IMR-90 (cell line): ENCODE measurements around the gene ITGA6. TPM values are rescaled to one million over a fixed set of nuclear protein-coding genes. Genes with fewer than 3 reads are reported as not detected.

Experiments used
- ATAC-seq: fragments of 200-7000 bp; cut with Tn5 transposase; 2 replicates; pipeline ENCODE4 v1.9.1; 2020; ENCODE audit warnings: low read depth, mild to moderate bottlenecking, moderate library complexity
- BruUV-seq: library from RNA; stranded (reverse); fragments of 400-500 nt; replicated peaks from 2 replicates; lab custom pipeline; 2021; lab: Mats Ljungman, UMichigan
- CTCF ChIA-PET: fragments of 300-600 bp; formaldehyde crosslinking; extraction: SDS; loops from one replicate; lab custom pipeline; 2021; ENCODE audit warnings: antibody characterized with exemption; lab: Yijun Ruan, JAX
- POLR2A ChIA-PET: fragments of 300-600 bp; sonication (Branson Sonifier 250); formaldehyde crosslinking; loops from one replicate; lab custom pipeline; 2022; ENCODE audit warnings: antibody characterized with exemption; ENCODE audit not compliant: unreplicated experiment; lab: Charles Lee
- DNase-seq: peaks from one replicate; pipeline ENCODE4 v3.0.0; 2013
- H2AFZ ChIP-seq: replicated peaks from 2 replicates; pipeline ENCODE3; 2013; ENCODE audit warnings: low read length, mild to moderate bottlenecking; ENCODE audit not compliant: poor library complexity
- H2AK5ac ChIP-seq: 2 replicates; pipeline ENCODE4 v1.6.1; 2013; ENCODE audit warnings: low read depth, low read length, inconsistent platforms
- H2AK9ac ChIP-seq: replicated peaks from 2 replicates; pipeline ENCODE3; 2013; ENCODE audit warnings: mild to moderate bottlenecking, low read depth, low read length, moderate library complexity; ENCODE audit not compliant: poor library complexity
- H2BK120ac ChIP-seq: 2 replicates; pipeline ENCODE4 v1.6.1; 2013; ENCODE audit warnings: low read depth, low read length, inconsistent platforms
- H2BK15ac ChIP-seq: 3 replicates; pipeline ENCODE4 v1.6.1; 2013; ENCODE audit warnings: low read depth, low read length, inconsistent platforms
- H2BK20ac ChIP-seq: 2 replicates; pipeline ENCODE4 v1.6.1; 2013; ENCODE audit warnings: low read depth, mild to moderate bottlenecking, inconsistent platforms, low read length, moderate library complexity
- H2BK5ac ChIP-seq: 2 replicates; pipeline ENCODE4 v1.6.1; 2013; ENCODE audit warnings: mild to moderate bottlenecking, low read depth, low read length, inconsistent platforms; ENCODE audit not compliant: poor library complexity, severe bottlenecking
- H3K14ac ChIP-seq: replicated peaks from 2 replicates; pipeline ENCODE4 v1.6.1; 2013; ENCODE audit warnings: low read depth, low read length, inconsistent platforms
- H3K18ac ChIP-seq: 2 replicates; pipeline ENCODE4 v1.6.1; 2013; ENCODE audit warnings: low read depth, low read length, control low read depth
- H3K23ac ChIP-seq: 2 replicates; pipeline ENCODE4 v1.6.1; 2013; ENCODE audit warnings: low read depth, low read length, inconsistent platforms
- H3K27ac ChIP-seq: 2 replicates; pipeline ENCODE4 v1.5.1; 2013; ENCODE audit warnings: mild to moderate bottlenecking, control low read depth, low read length; ENCODE audit not compliant: insufficient read depth
- H3K27me3 ChIP-seq: 2 replicates; pipeline ENCODE4 v1.6.1; 2013; ENCODE audit warnings: low read length; ENCODE audit not compliant: control insufficient read depth, insufficient read depth
- H3K36me3 ChIP-seq: 2 replicates; pipeline ENCODE4 v1.6.1; 2013; ENCODE audit warnings: low read length, mixed read lengths; ENCODE audit not compliant: control insufficient read depth, insufficient read depth
- H3K4ac ChIP-seq: 2 replicates; pipeline ENCODE4 v1.6.1; 2013; ENCODE audit warnings: low read depth, low read length, inconsistent platforms
- H3K4me1 ChIP-seq: 2 replicates; pipeline ENCODE4 v1.6.1; 2013; ENCODE audit warnings: low read length, mixed read lengths; ENCODE audit not compliant: control insufficient read depth, insufficient read depth
- H3K4me2 ChIP-seq: 2 replicates; pipeline ENCODE4 v1.6.1; 2013; ENCODE audit warnings: low read depth, mild to moderate bottlenecking, control low read depth, low read length, moderate library complexity
- H3K4me3 ChIP-seq: 2 replicates; pipeline ENCODE4 v1.5.1; 2013; ENCODE audit warnings: low read depth, mild to moderate bottlenecking, control low read depth, low read length, moderate library complexity; ENCODE audit not compliant: insufficient read depth
- H3K56ac ChIP-seq: 2 replicates; pipeline ENCODE4 v1.6.1; 2013; ENCODE audit warnings: low read length, inconsistent platforms; ENCODE audit not compliant: insufficient read depth; ENCODE audit errors: extremely low read depth
- H3K79me1 ChIP-seq, 2 experiments: 2 replicates each; pipeline ENCODE4 v1.6.1; 2013; ENCODE audit warnings: low read length in 2 of 2, inconsistent platforms in 1 of 2, low read depth in 1 of 2
- H3K9ac ChIP-seq: 2 replicates; pipeline ENCODE4 v1.6.1; 2013; ENCODE audit warnings: low read depth, low read length, control low read depth
- H3K9me1 ChIP-seq: 2 replicates; pipeline ENCODE4 v1.6.1; 2013; ENCODE audit warnings: low read length, inconsistent platforms; ENCODE audit not compliant: insufficient read depth
- H3K9me3 ChIP-seq: 2 replicates; pipeline ENCODE4 v1.6.1; 2013; ENCODE audit warnings: low read length; ENCODE audit not compliant: control insufficient read depth, insufficient read depth
- H4K20me1 ChIP-seq: 2 replicates; pipeline ENCODE4 v1.6.1; 2013; ENCODE audit warnings: low read length, inconsistent platforms; ENCODE audit not compliant: insufficient read depth
- H4K5ac ChIP-seq: 2 replicates; pipeline ENCODE4 v1.6.1; 2013; ENCODE audit warnings: mild to moderate bottlenecking, low read depth, low read length, control low read depth
- H4K8ac ChIP-seq, 2 experiments: 2 replicates each; pipeline ENCODE4 v1.6.1; 2013; ENCODE audit warnings: low read depth in 2 of 2, low read length in 2 of 2, control low read depth in 1 of 2, inconsistent platforms in 1 of 2
- H4K91ac ChIP-seq: 2 replicates; pipeline ENCODE4 v1.6.1; 2013; ENCODE audit warnings: low read depth, low read length, inconsistent platforms; ENCODE audit not compliant: insufficient read depth
- MAZ ChIP-seq: IDR thresholded peaks from 2 replicates; pipeline ENCODE4 v1.6.1; 2012; ENCODE audit warnings: low read depth, mild to moderate bottlenecking, low read length, improper control_type of control experiment, moderate library complexity, borderline replicate concordance
- WGBS, 2 experiments: methylation state at CpG; one replicate each; pipeline versions ENCODE4 v1.1.5 to v1.1.7; 2013; ENCODE audit warnings: missing lambda C conversion rate in 2 of 2; ENCODE audit not compliant: insufficient read length in 1 of 2; ENCODE audit errors: extremely low coverage in 2 of 2; 5-methylcytosine and 5-hydroxymethylcytosine counted together
- dilution Hi-C: fragments of 300-500 bp; cut with HindIII; formaldehyde crosslinking; loops from one replicate; pipeline ENCODE4 v1.14.3; 2018; ENCODE audit warnings: low sequenced_read_pairs; ENCODE audit not compliant: unreplicated experiment
- in situ Hi-C: fragments of 300-500 bp; cut with MboI; formaldehyde crosslinking; loops from 3 replicates; pipeline ENCODE4 v1.14.3; 2019; ENCODE audit warnings: low sequenced_read_pairs, inconsistent platforms, mixed read lengths
- intact Hi-C: fragments of 100-400 bp; cut with micrococcal nuclease; formaldehyde crosslinking; loops from 2 replicates; pipeline ENCODE4 v1.10.0; 2022
- polyA plus RNA-seq, 3 experiments: library from polyadenylated mRNA; depleted of rRNA; stranded (reverse); fragments of >200 nt; gene quantifications; 2 replicates each; pipeline ENCODE4 v1.2.3, GENCODE V29; 2012; ENCODE audit warnings: low replicate concordance in 1 of 3
- total RNA-seq: library from RNA; depleted of rRNA; stranded (reverse); fragments of >200 nt; gene quantifications from 2 replicates; pipeline ENCODE4 v1.2.3, GENCODE V29; 2012
- TF ChIP-seq, protein P1 (sequence below): conservative IDR thresholded peaks from 2 replicates; pipeline ENCODE4 v1.5.1; 2012; ENCODE audit warnings: mild to moderate bottlenecking, low read depth, low read length, improper control_type of control experiment

The ITGA6 gene
- total and polyA plus RNA-seq, 2 of the 4 experiments (the other 2 are of a cell fraction), result 12.5 to 43.9 TPM

DNA sequence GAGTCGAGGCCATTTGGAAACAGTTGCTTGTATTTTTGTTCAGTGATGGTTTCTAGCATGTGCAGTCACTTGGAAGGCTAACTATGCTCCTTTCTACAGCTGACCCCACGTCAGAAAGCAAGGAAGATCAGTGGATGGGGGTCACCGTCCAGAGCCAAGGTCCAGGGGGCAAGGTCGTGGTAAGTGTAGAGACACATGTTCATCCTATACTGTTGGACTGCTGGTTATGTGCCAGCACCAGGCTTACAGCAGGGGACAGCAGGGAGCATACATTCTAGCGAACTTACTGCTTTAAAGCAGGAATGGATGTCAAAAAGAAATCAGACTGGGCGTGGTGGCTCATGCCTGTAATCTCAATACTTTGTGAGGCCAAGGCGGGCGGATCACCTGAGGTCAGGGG lies 40.0 kb downstream of the ITGA6 start:
- Histone ChIP-seq H3K18ac (no peak overlapping the region), H4K91ac (peak overlapping the region; percentile 11; the same call in 1 of the 2 replicates), H2AK5ac (peak overlapping the region; percentile 56; the same call in 1 of the 2 replicates), H4K5ac (no peak overlapping the region), H3K14ac (no peak overlapping the region), H2BK5ac (no peak overlapping the region), H3K4me1 (no peaks in the 10 kb centered on the region), H3K9ac (no peak overlapping the region), H3K79me1 (peaks cover 17 to 23% of the 10 kb centered on the region in 2 experiments; a peak in 3 of 4 replicates), H3K4ac (peak overlapping the region; percentile 35; the same call in 1 of the 2 replicates), H4K20me1 (no peaks in the 10 kb centered on the region), H3K4me2 (no peak overlapping the region), H3K9me3 (no peaks in the 10 kb centered on the region), H2AFZ (peak overlapping the region; percentile 43), H3K36me3 (peaks cover 2% of the 10 kb centered on the region; the same call in 1 of the 2 replicates), H3K4me3 (no peak overlapping the region), H3K9me1 (no peaks in the 10 kb centered on the region), H3K23ac (no peak overlapping the region), H2AK9ac (peak overlapping the region; percentile 33), H3K27me3 (no peaks in the 10 kb centered on the region), H3K56ac (no peak overlapping the region), H2BK120ac (no peak overlapping the region), H3K27ac (no peak overlapping the region), H4K8ac (no peak overlapping the region), H2BK15ac (no peak overlapping the region), H2BK20ac (no peak overlapping the region)
- POLR2A ChIA-PET, result no interaction called here
- no TSS peak for BruUV-seq
- CTCF ChIA-PET, result interaction anchor here (0.6 to 2.3 kb wide), 5 partner anchors 9 to 308 kb away, joined by 3 to 8 read pairs (median 4); no protein-coding TSS in a partner anchor
- intact Hi-C loops (loop anchor here (5.0 to 10.0 kb wide), 4 partner anchors 340 to 1493 kb away; partner anchors contain the start of gene DLX2), in situ Hi-C loops (loop anchor here (10.0 to 25.0 kb wide), 3 partner anchors 655 to 893 kb away; no protein-coding TSS in a partner anchor), dilution Hi-C loops (no loop called here)
- whole genome bisulfite sequencing, 2 experiments, result 100% methylated on average over 1 of the region's 8 CpGs; no CpG with 5 or more reads in 1 of the 2 experiments
- no peak for ATAC-seq
- DNase-seq, result no peak
- TF ChIP-seq, protein P1, sequence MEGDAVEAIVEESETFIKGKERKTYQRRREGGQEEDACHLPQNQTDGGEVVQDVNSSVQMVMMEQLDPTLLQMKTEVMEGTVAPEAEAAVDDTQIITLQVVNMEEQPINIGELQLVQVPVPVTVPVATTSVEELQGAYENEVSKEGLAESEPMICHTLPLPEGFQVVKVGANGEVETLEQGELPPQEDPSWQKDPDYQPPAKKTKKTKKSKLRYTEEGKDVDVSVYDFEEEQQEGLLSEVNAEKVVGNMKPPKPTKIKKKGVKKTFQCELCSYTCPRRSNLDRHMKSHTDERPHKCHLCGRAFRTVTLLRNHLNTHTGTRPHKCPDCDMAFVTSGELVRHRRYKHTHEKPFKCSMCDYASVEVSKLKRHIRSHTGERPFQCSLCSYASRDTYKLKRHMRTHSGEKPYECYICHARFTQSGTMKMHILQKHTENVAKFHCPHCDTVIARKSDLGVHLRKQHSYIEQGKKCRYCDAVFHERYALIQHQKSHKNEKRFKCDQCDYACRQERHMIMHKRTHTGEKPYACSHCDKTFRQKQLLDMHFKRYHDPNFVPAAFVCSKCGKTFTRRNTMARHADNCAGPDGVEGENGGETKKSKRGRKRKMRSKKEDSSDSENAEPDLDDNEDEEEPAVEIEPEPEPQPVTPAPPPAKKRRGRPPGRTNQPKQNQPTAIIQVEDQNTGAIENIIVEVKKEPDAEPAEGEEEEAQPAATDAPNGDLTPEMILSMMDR, result peak; percentile 18; the same call in 1 of the 2 replicates
- TF ChIP-seq MAZ, result no peak
